ENCODE results near the gene TBC1D1. TPM values are rescaled to one million over a fixed set of nuclear protein-coding genes. Genes with fewer than 3 reads are reported as not detected.

TBC1D1 gene
- polyA plus RNA-seq, 1 donor (not counting 4 experiments of a cell fraction or from before 2014, with no cell fraction given): 32.5 TPM

GRCh38 chr4:38177641-38178391 is 286.9 kb downstream of the TBC1D1 start:
- Histone ChIP-seq H4K20me1 (ENCODE audit: control insufficient read depth, extremely low read depth, insufficient read depth, low read length) (no peaks in the 10 kb centered on the region), H2AFZ (ENCODE audit: control insufficient read depth, low read length) (peak overlapping the region; percentile 83), H3K27me3 (ENCODE audit: control insufficient read depth, extremely low read depth, insufficient read depth, low read length) (no peaks in the 10 kb centered on the region), H3K4me3 (ENCODE audit: control insufficient read depth in 2 of 3, extremely low read depth in 1 of 3, insufficient read depth in 2 of 3, low read depth in 1 of 3, low read length in 3 of 3) (no peak overlapping the region), H3K36me3 (ENCODE audit: control insufficient read depth in 2 of 2, extremely low read depth in 1 of 2, insufficient read depth in 2 of 2, low read length in 2 of 2) (no peaks in the 10 kb centered on the region), H3K79me2 (ENCODE audit: control insufficient read depth, insufficient read depth, low read length) (no peaks in the 10 kb centered on the region), H3K4me2 (ENCODE audit: control insufficient read depth, extremely low read depth, insufficient read depth, low read depth, low read length) (peak overlapping the region; percentile 52), H3K9me1 (ENCODE audit: control insufficient read depth, extremely low read depth, insufficient read depth, low read length) (no peaks in the 10 kb centered on the region), H3K4me1 (ENCODE audit: control insufficient read depth, extremely low read depth, insufficient read depth, low read length) (peaks cover 45% of the 10 kb centered on the region), H3K9me3 (ENCODE audit: control insufficient read depth, low read depth, low read length) (no peaks in the 10 kb centered on the region), H3K9ac (ENCODE audit: control insufficient read depth, extremely low read depth, insufficient read depth, low read length) (peak overlapping the region; percentile 60), H3K27ac (ENCODE audit: control insufficient read depth, insufficient read depth, low read length) (peak overlapping the region; percentile 69)
- dilution Hi-C loops (cut with MboI; ENCODE audit: extremely low pct_ligation_motif_present, low sequenced_read_pairs): no loop called here
- DNase-seq (ENCODE audit: low read depth, low spot score) (no peak), FAIRE-seq (peak; percentile 52)
- TF ChIP-seq EZH2 (IDR thresholded peaks at IDR 0.05; ENCODE audit: low read length) (no peak), CTCF (optimal IDR thresholded peaks at IDR 0.05 in 1 of 3, IDR thresholded peaks at IDR 0.05 in 1 of 3, conservative IDR thresholded peaks at IDR 0.05 in 1 of 3; ENCODE audit: extremely low read depth in 1 of 3, insufficient read depth in 2 of 3, low read length in 3 of 3) (peak in 1 of 3 experiments; percentile 23)

- no peaks in the 10 kb centered on the region for H3K9me3 ChIP-seq (ENCODE audit: control insufficient read depth, low read depth, low read length)
- no peak overlapping the region for H2AFZ ChIP-seq (ENCODE audit: control insufficient read depth, low read length)
- DNase-seq (ENCODE audit: low read depth, low spot score) (no peak), FAIRE-seq (no peak)
- H3K4me2 ChIP-seq (ENCODE audit: control insufficient read depth, extremely low read depth, insufficient read depth, low read depth, low read length): no peak overlapping the region
- peaks cover 44% of the 10 kb centered on the region for H3K4me1 ChIP-seq (ENCODE audit: control insufficient read depth, extremely low read depth, insufficient read depth, low read length)
- no peaks in the 10 kb centered on the region for H3K36me3 ChIP-seq (ENCODE audit: control insufficient read depth in 2 of 2, extremely low read depth in 1 of 2, insufficient read depth in 2 of 2, low read length in 2 of 2)
- H3K4me3 ChIP-seq (ENCODE audit: control insufficient read depth in 2 of 3, extremely low read depth in 1 of 3, insufficient read depth in 2 of 3, low read depth in 1 of 3, low read length in 3 of 3): no peak overlapping the region
- TF ChIP-seq EZH2 (IDR thresholded peaks at IDR 0.05; ENCODE audit: low read length) (no peak), CTCF (optimal IDR thresholded peaks at IDR 0.05 in 1 of 3, IDR thresholded peaks at IDR 0.05 in 1 of 3, conservative IDR thresholded peaks at IDR 0.05 in 1 of 3; ENCODE audit: extremely low read depth in 1 of 3, insufficient read depth in 2 of 3, low read length in 3 of 3) (no peak)
- H3K79me2 ChIP-seq (ENCODE audit: control insufficient read depth, insufficient read depth, low read length): no peaks in the 10 kb centered on the region
- H3K27ac ChIP-seq (ENCODE audit: control insufficient read depth, insufficient read depth, low read length): no peak overlapping the region
- no peaks in the 10 kb centered on the region for H3K9me1 ChIP-seq (ENCODE audit: control insufficient read depth, extremely low read depth, insufficient read depth, low read length)
- no peak overlapping the region for H3K9ac ChIP-seq (ENCODE audit: control insufficient read depth, extremely low read depth, insufficient read depth, low read length)
- no peaks in the 10 kb centered on the region for H4K20me1 ChIP-seq (ENCODE audit: control insufficient read depth, extremely low read depth, insufficient read depth, low read length)
- dilution Hi-C loops (cut with MboI; ENCODE audit: extremely low pct_ligation_motif_present, low sequenced_read_pairs): no loop called here
- no peaks in the 10 kb centered on the region for H3K27me3 ChIP-seq (ENCODE audit: control insufficient read depth, extremely low read depth, insufficient read depth, low read length)
Observed at GRCh38 chr4:38178392-38178995, 287.6 kb downstream of the TBC1D1 start.

Measured in keratinocyte (primary cell).